HG03460 (cell line): Measurements from ENCODE around the gene GTSE1.
"Not testable (repeated sequence)": the region's sequence is repeated elsewhere in the genome, so short reads cannot be mapped to it uniquely, and the experiment has no call there.

Experiments used
- ATAC-seq: cut with Tn5 transposase; IDR thresholded peaks from one replicate; pipeline ENCODE4 v1.9.1; 2021; ENCODE audit not compliant: unreplicated experiment

Gene GTSE1

GRCh38 chr22:46292173-46292572 lies 4.5 kb upstream of the GTSE1 start:
- no peak for ATAC-seq

GRCh38 chr22:46292732-46293131 lies 3.9 kb upstream of the GTSE1 start:
- no peak for ATAC-seq

DNA sequence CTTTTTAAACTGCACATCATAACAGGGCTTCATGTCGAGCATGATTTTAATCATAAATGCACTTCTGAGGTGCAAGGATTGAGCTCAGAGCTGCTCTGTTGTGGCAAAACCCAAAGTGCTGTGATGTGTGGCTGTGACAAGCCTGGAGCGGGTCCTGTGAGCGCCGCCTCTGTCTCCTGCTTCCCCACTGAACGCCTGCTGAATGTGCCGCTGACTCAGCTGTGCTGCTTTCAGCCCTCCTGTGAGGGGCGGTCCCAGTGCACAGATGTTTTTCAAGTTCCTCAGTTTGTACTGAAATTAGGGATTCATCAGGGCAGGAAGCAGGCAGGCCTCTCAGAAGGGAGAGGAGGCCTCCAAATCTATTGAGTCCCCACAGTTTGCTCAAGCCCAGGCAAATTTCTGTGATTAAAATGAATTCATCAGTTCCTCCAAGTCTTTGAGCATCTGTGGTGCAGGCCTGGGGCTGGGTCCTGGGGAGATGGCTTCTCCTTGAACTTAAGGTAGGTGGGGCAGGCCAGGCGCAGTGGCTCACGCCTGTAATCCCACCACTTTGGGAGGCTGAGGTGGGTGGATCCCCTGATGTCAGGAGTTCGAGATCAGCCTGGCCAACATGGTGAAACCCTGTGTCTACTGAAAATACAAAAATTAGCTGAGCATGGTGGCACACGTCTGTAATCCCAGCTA lies 3.0 kb upstream of the GTSE1 start:
- no peak for ATAC-seq

DNA sequence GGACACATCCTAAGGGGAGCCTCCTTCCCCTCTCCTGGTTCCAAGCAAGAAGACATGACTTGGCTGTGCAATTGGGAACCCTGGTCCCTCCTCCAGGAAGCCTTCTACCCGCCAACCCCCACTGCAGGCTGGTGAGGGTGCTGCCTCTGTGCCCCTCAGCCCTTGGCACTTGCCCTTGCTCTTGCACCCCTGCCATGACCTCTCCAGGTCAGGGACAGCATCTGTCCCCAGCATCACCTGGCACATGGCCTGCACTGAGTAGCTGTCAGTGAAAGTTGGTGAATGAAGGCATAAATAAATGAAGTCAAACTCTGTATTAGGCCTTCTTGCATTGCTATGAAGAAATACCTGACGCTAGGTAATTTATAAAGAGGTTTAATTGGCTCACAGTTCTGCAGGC lies 1.9 kb upstream of the GTSE1 start:
- no peak for ATAC-seq

GRCh38 chr22:46295277-46295971 lies 1.2 kb upstream of the GTSE1 start:
- no peak for ATAC-seq

- peak; percentile 11 for ATAC-seq
Measured at GRCh38 chr22:46297151-46297812, 612 bp downstream of the GTSE1 start.

DNA sequence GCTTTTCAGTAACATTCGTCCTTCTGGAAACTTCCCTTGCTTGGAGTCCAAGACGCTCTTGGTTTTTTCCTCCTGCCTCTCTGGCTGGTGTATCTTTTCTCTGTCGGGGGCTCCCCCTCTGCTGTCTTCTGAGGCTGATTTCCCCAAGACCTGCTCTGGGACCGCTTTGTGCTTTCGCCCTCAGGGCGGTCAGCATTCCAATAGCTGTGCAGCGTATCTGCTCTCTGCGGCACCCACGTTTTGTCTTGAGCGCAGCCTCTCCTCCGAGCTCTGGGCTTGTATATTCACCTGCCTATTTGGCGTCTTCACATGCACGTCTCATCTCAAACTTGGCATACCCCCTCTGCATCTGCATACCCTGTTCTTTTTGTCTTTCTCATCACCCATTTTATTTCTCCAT lies 2.4 kb downstream of the GTSE1 start:
- no peak for ATAC-seq

GRCh38 chr22:46300491-46300890 lies 3.8 kb downstream of the GTSE1 start:
- no peak for ATAC-seq

GRCh38 chr22:46303347-46303965 lies 6.8 kb downstream of the GTSE1 start:
- no peak for ATAC-seq

- ATAC-seq, result no peak
Measured at GRCh38 chr22:46308283-46308988, 11.8 kb downstream of the GTSE1 start.

DNA sequence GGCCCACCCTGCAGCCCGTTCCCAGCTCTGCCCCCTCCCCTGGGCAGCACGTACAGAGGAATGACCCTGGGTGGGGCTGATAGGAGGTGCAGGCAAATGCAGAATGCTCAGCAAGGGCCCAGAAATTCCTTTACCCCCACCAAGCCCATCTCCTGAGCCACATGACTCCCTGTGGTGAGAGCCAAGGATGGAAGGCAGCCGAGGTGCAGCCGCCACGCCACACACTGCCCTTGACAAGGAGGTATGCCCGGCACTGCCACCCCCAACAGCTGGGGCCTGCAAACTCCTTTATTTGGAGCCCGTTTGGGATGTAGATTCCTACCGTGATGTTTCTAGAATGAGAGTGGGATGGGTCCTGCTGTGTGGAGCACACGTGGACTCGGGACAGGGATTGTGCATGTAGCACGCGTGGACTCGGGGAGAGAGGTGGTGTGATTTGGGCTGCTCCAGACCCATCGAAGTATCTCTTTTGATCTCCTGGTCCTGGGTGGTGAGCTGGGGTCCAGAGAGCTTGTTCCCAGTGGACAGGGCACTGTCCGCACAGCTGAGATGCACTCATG lies 12.9 kb downstream of the GTSE1 start:
- no peak for ATAC-seq

DNA sequence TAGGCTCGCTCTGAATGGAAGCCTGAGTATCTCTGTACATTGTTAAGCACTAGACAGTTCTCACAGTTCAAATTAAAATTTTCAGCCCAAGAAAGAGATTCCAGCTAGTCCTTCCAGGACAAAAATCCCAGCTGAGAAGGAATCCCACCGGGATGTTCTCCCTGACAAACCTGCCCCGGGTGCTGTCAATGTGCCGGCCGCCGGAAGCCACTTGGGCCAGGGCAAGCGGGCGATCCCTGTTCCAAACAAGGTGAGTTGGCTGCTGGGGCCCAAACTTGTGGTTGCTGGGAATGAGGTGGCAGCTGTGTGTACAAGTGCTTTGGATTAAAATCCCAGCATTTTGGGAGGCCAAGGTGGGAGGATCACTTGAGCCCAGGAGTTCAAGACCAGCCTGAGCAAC lies 15.4 kb downstream of the GTSE1 start:
- ATAC-seq, result no peak

- not testable (repeated sequence) for ATAC-seq
Measured at GRCh38 chr22:46312848-46313247, 16.2 kb downstream of the GTSE1 start.

DNA sequence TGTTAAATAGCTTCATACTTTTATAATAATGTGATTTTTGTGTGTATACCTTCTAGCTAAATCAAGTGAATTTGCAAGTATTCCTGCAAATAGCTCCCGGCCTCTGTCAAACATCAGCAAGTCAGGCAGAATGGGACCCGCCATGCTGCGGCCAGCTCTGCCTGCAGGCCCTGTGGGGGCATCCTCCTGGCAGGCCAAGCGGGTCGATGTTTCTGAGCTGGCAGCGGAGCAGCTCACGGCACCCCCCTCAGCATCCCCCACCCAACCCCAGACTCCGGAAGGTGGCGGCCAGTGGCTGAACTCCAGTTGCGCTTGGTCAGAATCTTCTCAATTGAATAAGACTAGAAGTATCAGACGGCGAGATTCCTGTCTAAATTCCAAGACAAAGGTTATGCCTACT lies 19.3 kb downstream of the GTSE1 start:
- ATAC-seq, result no peak

GRCh38 chr22:46317646-46318045 lies 21.0 kb downstream of the GTSE1 start:
- no peak for ATAC-seq

DNA sequence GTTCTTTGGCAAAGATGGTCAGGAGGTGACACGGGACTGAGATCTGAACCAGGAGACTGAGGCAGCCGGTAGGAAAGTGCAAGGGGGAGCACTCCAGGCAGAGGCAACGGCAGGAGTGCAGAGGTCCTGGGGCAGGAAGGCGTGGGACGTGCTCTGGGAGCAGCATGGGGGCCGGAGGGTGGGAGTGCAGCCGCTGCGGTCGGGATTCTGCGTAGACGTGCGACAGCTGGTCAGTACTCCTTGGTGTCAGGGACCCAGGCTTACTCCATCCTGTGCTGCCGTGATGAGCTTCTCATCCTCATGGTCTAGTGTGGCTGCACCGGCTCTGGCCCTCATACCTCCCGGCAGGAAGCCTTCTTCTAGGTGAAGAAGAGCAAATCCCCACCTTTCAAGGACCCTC lies 21.9 kb downstream of the GTSE1 start:
- ATAC-seq, result no peak

DNA sequence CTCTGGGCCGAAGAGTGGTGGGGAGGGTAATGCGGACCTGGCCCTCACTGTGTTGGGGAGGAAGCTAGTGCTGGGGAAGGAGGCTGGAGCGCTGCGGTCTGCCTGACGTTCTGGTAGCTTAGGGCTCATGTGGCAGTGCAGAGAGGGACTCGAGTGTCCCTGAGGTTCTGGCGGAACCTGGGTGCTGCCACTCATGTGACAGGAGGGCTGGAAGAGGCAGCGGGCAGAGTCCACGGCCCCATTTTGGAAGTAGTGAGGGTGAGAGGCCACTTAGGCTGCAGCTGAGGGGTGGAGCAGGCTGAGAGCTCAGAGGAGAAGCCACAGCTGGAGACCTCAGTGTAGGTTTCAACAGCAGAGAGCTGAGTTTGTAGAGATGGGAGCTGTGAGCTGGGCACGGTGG lies 22.6 kb downstream of the GTSE1 start:
- no peak for ATAC-seq

- no peak for ATAC-seq
Measured at GRCh38 chr22:46320166-46320710, 23.6 kb downstream of the GTSE1 start.

GRCh38 chr22:46320716-46321386 lies 24.2 kb downstream of the GTSE1 start:
- no peak for ATAC-seq

DNA sequence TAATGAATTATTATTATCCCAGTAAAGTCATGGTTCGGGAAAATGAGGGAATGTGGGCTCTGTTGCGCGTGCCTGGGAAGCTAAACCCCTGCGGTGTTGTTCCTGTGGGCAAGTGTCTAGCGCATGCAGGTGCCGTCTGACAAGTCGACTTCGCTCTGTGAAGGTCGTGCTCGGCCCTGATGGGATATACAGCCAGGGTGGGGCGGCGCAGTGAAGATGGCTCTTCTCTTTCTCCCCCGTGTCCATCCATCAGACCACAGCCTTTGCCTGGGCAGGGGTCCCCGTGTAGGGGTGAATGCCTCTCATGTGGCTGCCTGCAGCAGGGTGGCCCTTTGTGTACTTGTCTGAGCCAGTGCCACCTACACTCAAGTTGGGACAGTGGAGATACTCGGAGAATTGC lies 26.0 kb downstream of the GTSE1 start:
- no peak for ATAC-seq
